H1 (cell line): Measurements from ENCODE around the gene TCEANC2. TPM values are rescaled to one million over a fixed set of nuclear protein-coding genes. Genes with fewer than 3 reads are reported as not detected.

Experiments
- BCL11A ChIP-seq, 2 experiments: IDR thresholded peaks; one replicate each; pipeline ENCODE4 v1.6.1; 2011; ENCODE audit warnings: low read depth in 2 of 2, low read length in 2 of 2, mild to moderate bottlenecking in 2 of 2
- RFX5 ChIP-seq: IDR thresholded peaks from 2 replicates; pipeline ENCODE4 v1.6.1; 2011; ENCODE audit warnings: low read depth, low read length, improper control_type of control experiment, borderline replicate concordance
- TAF7 ChIP-seq: optimal IDR thresholded peaks from 2 replicates; pipeline ENCODE3; 2011; ENCODE audit warnings: low read depth, mild to moderate bottlenecking, inconsistent platforms, low read length, moderate library complexity, borderline replicate concordance
- polyA plus RNA-seq, 7 experiments: library from polyadenylated mRNA; depleted of rRNA in 3 of 7; stranded (reverse) in 5 of 7; unstranded in 2 of 7; fragments of >200 nt in 5 of 7; fragments of 200-250 nt in 2 of 7; gene quantifications; 1 replicate in 5 of 7; 2 replicates in 1 of 7; 4 replicates in 1 of 7; pipeline versions ENCODE4 v1.2.1 to v1.2.3, GENCODE V29; 2011 to 2013; ENCODE audit warnings: missing spikeins in 2 of 7, mixed read lengths in 2 of 7
- total RNA-seq: library from RNA; stranded (reverse); fragmentation: NEBNext Ultra II Directional; extraction: Animal tissue kit (Norgen Biotek cat#: 25700); gene quantifications from 2 replicates; pipeline ENCODE4 v1.2.1, GENCODE V29; 2021
- TF ChIP-seq, protein P1 (sequence below): IDR thresholded peaks from 2 replicates; pipeline ENCODE4 v1.6.1; 2011; ENCODE audit warnings: low read length, improper control_type of control experiment

The TCEANC2 gene
- total and polyA plus RNA-seq, 2 of the 8 experiments (the other 6 are each of a cell fraction or from before 2014, with no cell fraction given): 4.2 to 8.2 TPM

GRCh38 chr1:54017979-54018378 lies 35.4 kb upstream of the TCEANC2 start, which contains the start of gene LDLRAD1 (continued):
- TF ChIP-seq, protein P1, sequence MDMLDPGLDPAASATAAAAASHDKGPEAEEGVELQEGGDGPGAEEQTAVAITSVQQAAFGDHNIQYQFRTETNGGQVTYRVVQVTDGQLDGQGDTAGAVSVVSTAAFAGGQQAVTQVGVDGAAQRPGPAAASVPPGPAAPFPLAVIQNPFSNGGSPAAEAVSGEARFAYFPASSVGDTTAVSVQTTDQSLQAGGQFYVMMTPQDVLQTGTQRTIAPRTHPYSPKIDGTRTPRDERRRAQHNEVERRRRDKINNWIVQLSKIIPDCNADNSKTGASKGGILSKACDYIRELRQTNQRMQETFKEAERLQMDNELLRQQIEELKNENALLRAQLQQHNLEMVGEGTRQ: no peak
- TF ChIP-seq BCL11A (IDR thresholded peaks at IDR 0.05; ENCODE audit: low read depth in 2 of 2, low read length in 2 of 2): no peak
- no peak for TF ChIP-seq TAF7
- TF ChIP-seq RFX5: no peak
